Mammary epithelial cell (primary cell): ENCODE measurements around the gene AIF1L.

Experiments
- EZH2 ChIP-seq: IDR thresholded peaks from 2 replicates; pipeline ENCODE4 v1.6.1; 2012; ENCODE audit warnings: low read length, inconsistent platforms, borderline replicate concordance
- TF ChIP-seq, protein P1 (sequence below), 2 donors: IDR thresholded peaks in 1 of 2; conservative IDR thresholded peaks in 1 of 2; 2 replicates each; pipeline ENCODE4 v1.5.1; 2011 to 2012; ENCODE audit warnings: inconsistent platforms in 2 of 2, low read length in 2 of 2, mild to moderate bottlenecking in 2 of 2, control low read depth in 1 of 2, low read depth in 1 of 2; ENCODE audit not compliant: insufficient read depth in 1 of 2; ENCODE audit errors: extremely low read depth in 1 of 2

DNA sequence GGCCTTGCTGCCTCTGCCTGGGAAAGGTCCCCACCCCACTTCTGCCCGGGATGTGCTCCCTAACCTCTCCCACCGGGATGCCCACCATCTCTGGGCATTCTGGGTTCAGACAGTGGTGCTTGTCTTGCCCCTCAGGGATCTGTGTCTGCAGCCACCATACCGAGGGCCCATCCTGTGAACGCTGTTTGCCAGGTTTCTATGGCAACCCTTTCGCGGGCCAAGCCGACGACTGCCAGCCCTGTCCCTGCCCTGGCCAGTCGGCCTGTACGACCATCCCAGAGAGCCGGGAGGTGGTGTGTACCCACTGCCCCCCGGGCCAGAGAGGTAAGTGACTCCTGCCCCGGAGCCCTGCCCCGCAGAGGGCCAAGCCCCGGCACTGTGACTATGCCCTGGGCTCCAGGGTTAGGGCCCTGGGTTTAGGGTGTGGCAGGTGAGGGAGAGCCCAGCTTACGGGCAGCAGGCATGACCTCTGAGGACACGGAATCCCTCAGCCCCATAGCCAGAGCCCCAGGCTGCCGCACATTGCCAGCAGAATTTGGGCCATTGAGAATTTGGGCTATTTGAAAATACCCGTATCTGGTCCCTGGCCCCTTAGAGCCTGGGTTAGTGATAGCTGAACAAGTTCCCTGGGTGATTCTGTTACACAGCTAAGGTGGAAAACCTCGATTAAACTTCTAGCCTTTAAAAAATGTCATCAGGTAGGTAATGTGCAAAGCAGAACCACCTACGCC, 35.3 kb upstream of the AIF1L start:
- TF ChIP-seq, protein P1, sequence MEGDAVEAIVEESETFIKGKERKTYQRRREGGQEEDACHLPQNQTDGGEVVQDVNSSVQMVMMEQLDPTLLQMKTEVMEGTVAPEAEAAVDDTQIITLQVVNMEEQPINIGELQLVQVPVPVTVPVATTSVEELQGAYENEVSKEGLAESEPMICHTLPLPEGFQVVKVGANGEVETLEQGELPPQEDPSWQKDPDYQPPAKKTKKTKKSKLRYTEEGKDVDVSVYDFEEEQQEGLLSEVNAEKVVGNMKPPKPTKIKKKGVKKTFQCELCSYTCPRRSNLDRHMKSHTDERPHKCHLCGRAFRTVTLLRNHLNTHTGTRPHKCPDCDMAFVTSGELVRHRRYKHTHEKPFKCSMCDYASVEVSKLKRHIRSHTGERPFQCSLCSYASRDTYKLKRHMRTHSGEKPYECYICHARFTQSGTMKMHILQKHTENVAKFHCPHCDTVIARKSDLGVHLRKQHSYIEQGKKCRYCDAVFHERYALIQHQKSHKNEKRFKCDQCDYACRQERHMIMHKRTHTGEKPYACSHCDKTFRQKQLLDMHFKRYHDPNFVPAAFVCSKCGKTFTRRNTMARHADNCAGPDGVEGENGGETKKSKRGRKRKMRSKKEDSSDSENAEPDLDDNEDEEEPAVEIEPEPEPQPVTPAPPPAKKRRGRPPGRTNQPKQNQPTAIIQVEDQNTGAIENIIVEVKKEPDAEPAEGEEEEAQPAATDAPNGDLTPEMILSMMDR (conservative IDR thresholded peaks at IDR 0.05 in 1 of 2, IDR thresholded peaks at IDR 0.05 in 1 of 2; ENCODE audit: extremely low read depth in 1 of 2, insufficient read depth in 1 of 2, low read depth in 1 of 2, low read length in 2 of 2), result no peak
- TF ChIP-seq EZH2, result no peak
